SIG-M5 treated with dmso at 0.1 percent for 504 hours (cell line): ENCODE data around the gene ACSL6.
A peak's percentile ranks its signal among the peaks of the same experiment; 100 is the strongest.

Experiments
- DNase-seq: peaks from one replicate; lab custom pipeline; 2025; ENCODE audit not compliant: unreplicated experiment; lab: John Stamatoyannopoulos, UW

The ACSL6 gene

GRCh38 chr5:132011622-132012343 lies at the start of gene ACSL6:
Gene ACSL6 (minus strand): TSS chr5:132011658. CDS start chr5:132011553, 105 bp downstream.
- no peak for DNase-seq

- DNase-seq, result no peak
These were observed 49.2 kb upstream of the ACSL6 start, which contains the start of gene IL3 for GRCh38 chr5:132060501-132061161. Gene IL3 (plus strand): TSS chr5:132060655. CDS start chr5:132060707, 52 bp downstream.

GRCh38 chr5:132059696-132060500 lies 48.4 kb upstream of the ACSL6 start:
- DNase-seq, result no peak

GRCh38 chr5:132059043-132059695 lies 47.7 kb upstream of the ACSL6 start:
- DNase-seq, result no peak

GRCh38 chr5:132058646-132059042 lies 47.2 kb upstream of the ACSL6 start:
- no peak for DNase-seq

- no peak for DNase-seq
These were observed 46.2 kb upstream of the ACSL6 start for GRCh38 chr5:132057498-132058255.

- peak; percentile 3 for DNase-seq
These were observed 45.4 kb upstream of the ACSL6 start for GRCh38 chr5:132056610-132057497.

GRCh38 chr5:132055808-132056609 lies 44.6 kb upstream of the ACSL6 start:
- DNase-seq, result no peak

- DNase-seq, result no peak
These were observed 44.0 kb upstream of the ACSL6 start for GRCh38 chr5:132055441-132055807.

GRCh38 chr5:132054697-132055440 lies 43.4 kb upstream of the ACSL6 start:
- DNase-seq, result no peak

- no peak for DNase-seq
These were observed 42.7 kb upstream of the ACSL6 start for GRCh38 chr5:132054031-132054696.

- DNase-seq, result no peak
These were observed 42.0 kb upstream of the ACSL6 start for GRCh38 chr5:132053483-132053882.

GRCh38 chr5:132052520-132052919 lies 41.1 kb upstream of the ACSL6 start:
- DNase-seq, result no peak

GRCh38 chr5:132050661-132051552 lies 39.4 kb upstream of the ACSL6 start:
- no peak for DNase-seq

GRCh38 chr5:132050136-132050535 lies 38.7 kb upstream of the ACSL6 start:
- DNase-seq, result peak; percentile 47

GRCh38 chr5:132049559-132049958 lies 38.1 kb upstream of the ACSL6 start:
- DNase-seq, result no peak
